Skeletal muscle satellite cell (primary cell): Measurements from ENCODE around the gene AAMP.

Experiments used
- H3K27me3 ChIP-seq: 2 replicates; pipeline ENCODE4 v1.7.0; 2013; ENCODE audit warnings: low read length; ENCODE audit not compliant: control insufficient read depth, insufficient read depth
- H3K36me3 ChIP-seq: 2 replicates; pipeline ENCODE4 v1.7.0; 2013; ENCODE audit warnings: mild to moderate bottlenecking, control low read depth, low read length; ENCODE audit not compliant: insufficient read depth
- H3K4me1 ChIP-seq: 2 replicates; pipeline ENCODE4 v1.7.0; 2013; ENCODE audit warnings: low read length; ENCODE audit not compliant: control insufficient read depth, insufficient read depth
- H3K4me2 ChIP-seq: 2 replicates; pipeline ENCODE4 v1.7.0; 2013; ENCODE audit warnings: mild to moderate bottlenecking, low read length
- H3K4me3 ChIP-seq: 2 replicates; pipeline ENCODE4 v1.7.0; 2013; ENCODE audit warnings: low read length
- H3K9ac ChIP-seq: 2 replicates; pipeline ENCODE4 v1.7.0; 2013; ENCODE audit warnings: mild to moderate bottlenecking, low read depth, low read length, moderate library complexity
- H3K9me3 ChIP-seq: replicated peaks from 2 replicates; pipeline ENCODE4 v1.7.0; 2013; ENCODE audit warnings: mild to moderate bottlenecking, control low read depth, low read length

Gene AAMP

GRCh38 chr2:218244665-218245064 is 25.3 kb downstream of the AAMP start:
- peaks cover 94% of the 10 kb centered on the region for H3K36me3 ChIP-seq
- no peak overlapping the region for H3K4me2 ChIP-seq
- H3K9me3 ChIP-seq, result no peaks in the 10 kb centered on the region
- H3K4me3 ChIP-seq, result no peak overlapping the region
- no peaks in the 10 kb centered on the region for H3K4me1 ChIP-seq
- H3K9ac ChIP-seq, result no peak overlapping the region
- no peaks in the 10 kb centered on the region for H3K27me3 ChIP-seq

GRCh38 chr2:218244204-218244603 is 25.7 kb downstream of the AAMP start:
- Histone ChIP-seq H3K9me3 (no peaks in the 10 kb centered on the region), H3K4me2 (no peak overlapping the region), H3K4me1 (no peaks in the 10 kb centered on the region), H3K4me3 (no peak overlapping the region), H3K27me3 (no peaks in the 10 kb centered on the region), H3K9ac (no peak overlapping the region), H3K36me3 (peaks cover 92% of the 10 kb centered on the region)

GRCh38 chr2:218238887-218239286 is 31.1 kb downstream of the AAMP start:
- Histone ChIP-seq H3K4me3 (no peak overlapping the region), H3K36me3 (peaks cover 94% of the 10 kb centered on the region), H3K9ac (no peak overlapping the region), H3K4me1 (no peaks in the 10 kb centered on the region), H3K27me3 (no peaks in the 10 kb centered on the region), H3K9me3 (no peaks in the 10 kb centered on the region), H3K4me2 (no peak overlapping the region)

- no peaks in the 10 kb centered on the region for H3K27me3 ChIP-seq
- no peak overlapping the region for H3K9ac ChIP-seq
- no peak overlapping the region for H3K4me2 ChIP-seq
- H3K9me3 ChIP-seq, result no peaks in the 10 kb centered on the region
- H3K36me3 ChIP-seq, result peaks cover 88% of the 10 kb centered on the region
- H3K4me1 ChIP-seq, result no peaks in the 10 kb centered on the region
- no peak overlapping the region for H3K4me3 ChIP-seq
Observed at GRCh38 chr2:218236829-218237228, 33.1 kb downstream of the AAMP start.

- peaks cover 90% of the 10 kb centered on the region for H3K36me3 ChIP-seq
- H3K27me3 ChIP-seq, result no peaks in the 10 kb centered on the region
- H3K4me2 ChIP-seq, result no peak overlapping the region
- H3K9me3 ChIP-seq, result no peaks in the 10 kb centered on the region
- peaks cover 11% of the 10 kb centered on the region for H3K4me1 ChIP-seq
- no peak overlapping the region for H3K4me3 ChIP-seq
- no peak overlapping the region for H3K9ac ChIP-seq
Observed at GRCh38 chr2:218235017-218235416, 34.9 kb downstream of the AAMP start.

GRCh38 chr2:218234521-218234920 is 35.4 kb downstream of the AAMP start:
- H3K4me3 ChIP-seq, result no peak overlapping the region
- no peak overlapping the region for H3K9ac ChIP-seq
- no peak overlapping the region for H3K4me2 ChIP-seq
- H3K4me1 ChIP-seq, result peaks cover 16% of the 10 kb centered on the region
- no peaks in the 10 kb centered on the region for H3K9me3 ChIP-seq
- H3K27me3 ChIP-seq, result no peaks in the 10 kb centered on the region
- peaks cover 90% of the 10 kb centered on the region for H3K36me3 ChIP-seq

- Histone ChIP-seq H3K4me1 (peaks cover 23% of the 10 kb centered on the region), H3K4me2 (no peak overlapping the region), H3K27me3 (no peaks in the 10 kb centered on the region), H3K36me3 (peaks cover 85% of the 10 kb centered on the region), H3K9ac (no peak overlapping the region), H3K9me3 (no peaks in the 10 kb centered on the region), H3K4me3 (no peak overlapping the region)
Observed at GRCh38 chr2:218233543-218233942, 36.4 kb downstream of the AAMP start.

GRCh38 chr2:218230882-218231281 is 39.1 kb downstream of the AAMP start:
- Histone ChIP-seq H3K4me1 (peaks cover 26% of the 10 kb centered on the region), H3K36me3 (peaks cover 74% of the 10 kb centered on the region), H3K4me2 (no peak overlapping the region), H3K4me3 (no peak overlapping the region), H3K9ac (no peak overlapping the region), H3K9me3 (no peaks in the 10 kb centered on the region), H3K27me3 (no peaks in the 10 kb centered on the region)

GRCh38 chr2:218229851-218230250 is 40.1 kb downstream of the AAMP start:
- peak overlapping the region; percentile 28 for H3K4me2 ChIP-seq
- no peaks in the 10 kb centered on the region for H3K27me3 ChIP-seq
- H3K4me1 ChIP-seq, result peaks cover 26% of the 10 kb centered on the region
- H3K36me3 ChIP-seq, result peaks cover 74% of the 10 kb centered on the region
- H3K9ac ChIP-seq, result peak overlapping the region; percentile 43
- H3K4me3 ChIP-seq, result no peak overlapping the region
- no peaks in the 10 kb centered on the region for H3K9me3 ChIP-seq

GRCh38 chr2:218229239-218229638 is 40.7 kb downstream of the AAMP start:
- Histone ChIP-seq H3K9ac (peak overlapping the region; percentile 43), H3K27me3 (no peaks in the 10 kb centered on the region), H3K4me3 (no peak overlapping the region), H3K9me3 (no peaks in the 10 kb centered on the region), H3K4me2 (peak overlapping the region; percentile 5), H3K4me1 (peaks cover 26% of the 10 kb centered on the region), H3K36me3 (peaks cover 74% of the 10 kb centered on the region)

- H3K9ac ChIP-seq, result no peak overlapping the region
- peaks cover 73% of the 10 kb centered on the region for H3K36me3 ChIP-seq
Observed at GRCh38 chr2:218228366-218229090, 41.4 kb downstream of the AAMP start.

GRCh38 chr2:218226903-218227302 is 43.0 kb downstream of the AAMP start:
- Histone ChIP-seq H3K4me2 (no peak overlapping the region), H3K36me3 (peaks cover 75% of the 10 kb centered on the region), H3K4me3 (no peak overlapping the region), H3K27me3 (no peaks in the 10 kb centered on the region), H3K4me1 (peaks cover 42% of the 10 kb centered on the region), H3K9ac (no peak overlapping the region), H3K9me3 (no peaks in the 10 kb centered on the region)

More at GRCh38 chr2:218228366-218229090, 41.4 kb downstream of the AAMP start:
- H3K4me2 ChIP-seq, result peak overlapping the region; percentile 5
- no peak overlapping the region for H3K4me3 ChIP-seq
- no peaks in the 10 kb centered on the region for H3K9me3 ChIP-seq
- H3K4me1 ChIP-seq, result peaks cover 29% of the 10 kb centered on the region
- no peaks in the 10 kb centered on the region for H3K27me3 ChIP-seq
